Activated CD8-positive, alpha-beta T cell treated with anti-CD3 and anti-CD28 coated beads for 36 hours (primary cell): ENCODE measurements around the gene CYP3A5. TPM values are rescaled to one million over a fixed set of nuclear protein-coding genes. Genes with fewer than 3 reads are reported as not detected.

Experiments
- ATAC-seq: fragments of 200-7000 bp; cut with Tn5 transposase; one replicate; pipeline ENCODE4 v1.10.0; 2021; ENCODE audit warnings: mild to moderate bottlenecking, moderate library complexity
- CTCF ChIA-PET: fragments of 350-600 bp; sonication (Branson Sonifier 250); formaldehyde crosslinking; loops from one replicate; lab custom pipeline; 2021; ENCODE audit warnings: antibody characterized with exemption; lab: Charles Lee
- POLR2A ChIA-PET: fragments of 350-600 bp; sonication (Branson Sonifier 250); formaldehyde crosslinking; loops from one replicate; lab custom pipeline; 2021; ENCODE audit warnings: antibody characterized with exemption; lab: Charles Lee
- DNase-seq: peaks from one replicate; pipeline ENCODE4 v3.0.0-alpha.2; 2020
- H3K27ac Mint-ChIP-seq: one replicate; pipeline ENCODE4 v1.8.0; 2021; ENCODE audit warnings: mild to moderate bottlenecking, mixed read lengths
- H3K27me3 Mint-ChIP-seq: one replicate; pipeline ENCODE4 v1.8.0; 2021; ENCODE audit warnings: mixed read lengths
- H3K36me3 Mint-ChIP-seq: one replicate; pipeline ENCODE4 v1.8.0; 2021; ENCODE audit warnings: low read depth, mixed read lengths
- H3K4me1 Mint-ChIP-seq: one replicate; pipeline ENCODE4 v1.8.0; 2021; ENCODE audit warnings: low read depth, mixed read lengths
- H3K4me3 Mint-ChIP-seq: one replicate; pipeline ENCODE4 v1.8.0; 2021; ENCODE audit warnings: mild to moderate bottlenecking, moderate library complexity, mixed read lengths
- H3K9me3 Mint-ChIP-seq: one replicate; pipeline ENCODE4 v1.8.0; 2021; ENCODE audit warnings: mixed read lengths
- intact Hi-C: fragments of 100-400 bp; cut with micrococcal nuclease; formaldehyde crosslinking; loops from one replicate; pipeline ENCODE4 v1.10.0; 2022
- total RNA-seq, 2 experiments: library from RNA; stranded (reverse); gene quantifications; one replicate each; pipeline ENCODE4 v1.2.3, GENCODE V29; 2021
- TF ChIP-seq, protein P1 (sequence below): fragments of 200-600 bp; IDR thresholded peaks from one replicate; pipeline ENCODE4 v1.8.0; 2022; ENCODE audit warnings: antibody characterized with exemption, mild to moderate bottlenecking

The CYP3A5 gene
- total RNA-seq, 2 experiments from 2014 or later: not detected

- ChIA-PET CTCF (no interaction called here), POLR2A (interaction anchor here (0.6 to 4.4 kb wide), 3 partner anchors 12 to 23 kb away, joined by 3 to 23 read pairs (median 10); partner anchors contain the start of gene ZSCAN25)
- Mint-ChIP-seq H3K4me1 (peaks cover 77% of the 10 kb centered on the region), H3K36me3 (peaks cover 78% of the 10 kb centered on the region), H3K4me3 (no peak overlapping the region), H3K27ac (peak overlapping the region; percentile 58), H3K9me3 (no peaks in the 10 kb centered on the region), H3K27me3 (no peaks in the 10 kb centered on the region)
- no peak for DNase-seq
- TF ChIP-seq, protein P1, sequence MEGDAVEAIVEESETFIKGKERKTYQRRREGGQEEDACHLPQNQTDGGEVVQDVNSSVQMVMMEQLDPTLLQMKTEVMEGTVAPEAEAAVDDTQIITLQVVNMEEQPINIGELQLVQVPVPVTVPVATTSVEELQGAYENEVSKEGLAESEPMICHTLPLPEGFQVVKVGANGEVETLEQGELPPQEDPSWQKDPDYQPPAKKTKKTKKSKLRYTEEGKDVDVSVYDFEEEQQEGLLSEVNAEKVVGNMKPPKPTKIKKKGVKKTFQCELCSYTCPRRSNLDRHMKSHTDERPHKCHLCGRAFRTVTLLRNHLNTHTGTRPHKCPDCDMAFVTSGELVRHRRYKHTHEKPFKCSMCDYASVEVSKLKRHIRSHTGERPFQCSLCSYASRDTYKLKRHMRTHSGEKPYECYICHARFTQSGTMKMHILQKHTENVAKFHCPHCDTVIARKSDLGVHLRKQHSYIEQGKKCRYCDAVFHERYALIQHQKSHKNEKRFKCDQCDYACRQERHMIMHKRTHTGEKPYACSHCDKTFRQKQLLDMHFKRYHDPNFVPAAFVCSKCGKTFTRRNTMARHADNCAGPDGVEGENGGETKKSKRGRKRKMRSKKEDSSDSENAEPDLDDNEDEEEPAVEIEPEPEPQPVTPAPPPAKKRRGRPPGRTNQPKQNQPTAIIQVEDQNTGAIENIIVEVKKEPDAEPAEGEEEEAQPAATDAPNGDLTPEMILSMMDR: no peak
- intact Hi-C loops: loop anchor here (10.0 kb wide), 1 partner anchor 205 kb away; no protein-coding TSS in a partner anchor
- no peak for ATAC-seq
Observed at GRCh38 chr7:99629643-99630042, 50.2 kb downstream of the CYP3A5 start.

- no peak overlapping the region for H3K4me3 Mint-ChIP-seq
- ChIA-PET POLR2A (interaction anchor here (1.8 to 4.4 kb wide), 2 partner anchors 12 to 13 kb away, joined by 10 to 23 read pairs; partner anchors contain the start of gene ZSCAN25), CTCF (no interaction called here)
- H3K4me1 Mint-ChIP-seq: peaks cover 82% of the 10 kb centered on the region
- peak overlapping the region; percentile 62 for H3K27ac Mint-ChIP-seq
- peaks cover 84% of the 10 kb centered on the region for H3K36me3 Mint-ChIP-seq
- no peaks in the 10 kb centered on the region for H3K27me3 Mint-ChIP-seq
- DNase-seq (no peak), ATAC-seq (no peak)
- no peaks in the 10 kb centered on the region for H3K9me3 Mint-ChIP-seq
- TF ChIP-seq, protein P1: no peak
- intact Hi-C loops: no loop called here
Observed at GRCh38 chr7:99628471-99629465, 51.0 kb downstream of the CYP3A5 start.

GRCh38 chr7:99627513-99627912, 52.3 kb downstream of the CYP3A5 start:
- H3K27me3 Mint-ChIP-seq: no peaks in the 10 kb centered on the region
- DNase-seq: no peak
- TF ChIP-seq, protein P1: no peak
- no peaks in the 10 kb centered on the region for H3K9me3 Mint-ChIP-seq
- POLR2A ChIA-PET: interaction anchor here (0.8 kb wide), 1 partner anchor 162 kb away, joined by 3 read pairs; no protein-coding TSS in a partner anchor
- CTCF ChIA-PET: interaction anchor here (3.5 kb wide), 1 partner anchor 11 kb away, joined by 12 read pairs; the partner anchor contains the start of gene ZSCAN25
- intact Hi-C loops: no loop called here
- H3K27ac Mint-ChIP-seq: peak overlapping the region; percentile 22
- H3K4me3 Mint-ChIP-seq: no peak overlapping the region
- H3K4me1 Mint-ChIP-seq: peaks cover 85% of the 10 kb centered on the region
- no peak for ATAC-seq
- peaks cover 87% of the 10 kb centered on the region for H3K36me3 Mint-ChIP-seq

DNA sequence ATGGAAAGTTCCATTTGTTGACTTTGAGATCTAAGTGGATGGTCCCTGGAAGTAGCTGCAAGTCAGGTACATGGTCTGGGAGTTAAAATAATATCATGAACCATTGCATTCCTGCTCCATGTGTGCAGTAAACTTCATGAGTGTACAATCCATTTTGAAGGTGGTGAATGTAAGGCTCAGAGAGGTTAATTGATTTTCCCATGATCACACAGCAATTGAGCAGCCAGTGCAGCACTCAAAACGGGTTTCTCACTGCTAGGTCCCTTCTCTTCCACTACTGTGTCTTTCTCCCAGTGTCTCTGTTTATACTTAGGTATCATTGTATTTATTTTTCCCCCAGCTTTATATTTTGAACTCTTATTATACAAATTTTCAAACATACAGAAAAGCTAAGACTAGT, 53.1 kb downstream of the CYP3A5 start:
- H3K27me3 Mint-ChIP-seq: no peaks in the 10 kb centered on the region
- CTCF ChIA-PET: interaction anchor here (3.5 kb wide), 1 partner anchor 10 kb away, joined by 12 read pairs; the partner anchor contains the start of gene ZSCAN25
- H3K36me3 Mint-ChIP-seq: peaks cover 90% of the 10 kb centered on the region
- TF ChIP-seq, protein P1: no peak
- H3K4me1 Mint-ChIP-seq: peaks cover 85% of the 10 kb centered on the region
- no peaks in the 10 kb centered on the region for H3K9me3 Mint-ChIP-seq
- DNase-seq (no peak), ATAC-seq (no peak)
- intact Hi-C loops: no loop called here
- H3K4me3 Mint-ChIP-seq: peak overlapping the region; percentile 99
- POLR2A ChIA-PET: interaction anchor here (0.8 kb wide), 1 partner anchor 162 kb away, joined by 3 read pairs; no protein-coding TSS in a partner anchor
- peak overlapping the region; percentile 100 for H3K27ac Mint-ChIP-seq
